ENCODE data around the gene CFAP70. TPM values are rescaled to one million over a fixed set of nuclear protein-coding genes. Genes with fewer than 3 reads are reported as not detected.

CFAP70 gene
- total RNA-seq, 1 experiment from 2014 or later: 0.31 TPM

DNA sequence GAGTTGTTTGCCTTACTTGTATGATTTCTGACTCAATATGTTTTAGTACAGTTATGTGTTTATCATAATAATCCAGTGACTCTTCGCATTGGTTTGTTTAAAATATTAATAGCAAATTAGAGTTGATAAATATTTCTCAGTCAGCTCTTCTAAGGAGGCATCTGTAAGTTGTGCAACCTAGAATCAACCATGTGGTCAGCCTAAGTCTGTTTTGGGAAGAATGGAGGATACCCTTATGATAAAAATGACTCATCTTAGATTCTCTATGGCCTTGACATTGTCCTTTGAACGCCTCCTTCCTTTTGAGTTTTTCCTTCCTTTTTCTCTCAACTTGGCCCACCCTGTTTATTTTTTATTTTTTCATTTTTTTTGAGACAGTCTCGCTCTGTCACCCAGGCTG lies 130.4 kb downstream of the CFAP70 start:
- POLR2A ChIA-PET: no interaction called here
- no peaks in the 10 kb centered on the region for H3K27me3 Mint-ChIP-seq (ENCODE audit: low read depth)
- H3K36me3 Mint-ChIP-seq: peaks cover 6% of the 10 kb centered on the region
- no peak overlapping the region for H3K27ac Mint-ChIP-seq
- no peak for DNase-seq (ENCODE audit: low spot score)
- no peak for ATAC-seq
- H3K9me3 Mint-ChIP-seq: no peaks in the 10 kb centered on the region
- H3K4me3 Mint-ChIP-seq: no peak overlapping the region
- CTCF ChIA-PET: interaction anchor here (0.7 kb wide), 1 partner anchor 10 kb away, joined by 3 read pairs; no protein-coding TSS in a partner anchor
- no peaks in the 10 kb centered on the region for H3K4me1 Mint-ChIP-seq
- TF ChIP-seq ZNF671 (CRISPR knock-in tag; IDR thresholded peaks at IDR 0.05) (no peak), TEAD1 (CRISPR knock-in tag; IDR thresholded peaks at IDR 0.05) (no peak), ETV6 (CRISPR knock-in tag; IDR thresholded peaks at IDR 0.05) (no peak), ZSCAN18 (CRISPR knock-in tag; IDR thresholded peaks at IDR 0.05) (no peak), MYBL2 (CRISPR knock-in tag; IDR thresholded peaks at IDR 0.05) (no peak), PRDM15 (CRISPR knock-in tag; IDR thresholded peaks at IDR 0.05) (no peak), ATF6 (CRISPR knock-in tag; IDR thresholded peaks at IDR 0.05) (no peak), TP53 (CRISPR knock-in tag; IDR thresholded peaks at IDR 0.05) (no peak), AR (CRISPR knock-in tag; IDR thresholded peaks at IDR 0.05) (no peak), FOXK1 (CRISPR knock-in tag; IDR thresholded peaks at IDR 0.05) (no peak), EMX1 (CRISPR knock-in tag; IDR thresholded peaks at IDR 0.05) (no peak), NR3C1 (CRISPR knock-in tag; conservative IDR thresholded peaks at IDR 0.05; ENCODE audit: low read depth) (no peak), CTCF (IDR thresholded peaks at IDR 0.05) (no peak), FOXJ3 (CRISPR knock-in tag; IDR thresholded peaks at IDR 0.05; ENCODE audit: borderline replicate concordance) (no peak), FOXP1 (CRISPR knock-in tag; IDR thresholded peaks at IDR 0.05; ENCODE audit: borderline replicate concordance) (no peak), RORB (CRISPR knock-in tag; IDR thresholded peaks at IDR 0.05) (no peak), MAX (CRISPR knock-in tag; IDR thresholded peaks at IDR 0.05) (no peak)
- TF ChIP-seq, protein P1, sequence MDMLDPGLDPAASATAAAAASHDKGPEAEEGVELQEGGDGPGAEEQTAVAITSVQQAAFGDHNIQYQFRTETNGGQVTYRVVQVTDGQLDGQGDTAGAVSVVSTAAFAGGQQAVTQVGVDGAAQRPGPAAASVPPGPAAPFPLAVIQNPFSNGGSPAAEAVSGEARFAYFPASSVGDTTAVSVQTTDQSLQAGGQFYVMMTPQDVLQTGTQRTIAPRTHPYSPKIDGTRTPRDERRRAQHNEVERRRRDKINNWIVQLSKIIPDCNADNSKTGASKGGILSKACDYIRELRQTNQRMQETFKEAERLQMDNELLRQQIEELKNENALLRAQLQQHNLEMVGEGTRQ (CRISPR knock-in tag; IDR thresholded peaks at IDR 0.05): no peak
- TF ChIP-seq, protein P2, sequence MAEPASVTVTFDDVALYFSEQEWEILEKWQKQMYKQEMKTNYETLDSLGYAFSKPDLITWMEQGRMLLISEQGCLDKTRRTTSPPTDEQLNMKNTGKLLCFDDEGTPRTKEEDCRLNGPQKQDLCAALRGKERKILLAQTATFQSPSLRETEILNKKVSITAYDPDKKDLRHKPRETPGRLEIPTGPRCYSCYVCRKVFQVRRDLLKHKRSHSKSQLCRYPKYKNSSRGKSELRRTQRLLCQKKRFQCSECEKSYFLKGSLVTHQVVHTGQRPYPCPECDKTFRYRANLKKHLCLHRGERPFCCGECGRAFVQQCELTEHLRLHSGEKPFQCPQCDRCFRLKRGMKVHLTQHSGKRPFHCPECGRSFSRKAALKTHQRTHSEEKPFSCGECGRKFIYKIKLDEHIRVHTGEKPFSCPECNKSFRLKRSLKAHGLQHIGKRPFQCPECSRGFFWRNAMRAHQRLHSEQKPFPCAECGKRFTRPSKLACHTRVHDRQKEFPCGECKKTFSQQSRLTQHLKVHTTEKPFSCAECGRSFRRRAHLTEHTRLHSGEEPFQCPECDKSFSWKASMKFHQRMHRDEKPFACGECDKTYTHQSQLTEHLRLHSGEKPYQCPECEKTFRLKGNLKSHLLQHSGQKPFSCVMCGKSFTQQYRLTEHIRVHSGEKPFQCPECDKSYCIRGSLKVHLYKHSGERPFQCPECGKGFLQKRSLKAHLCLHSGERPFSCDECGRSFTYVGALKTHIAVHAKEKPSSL (CRISPR knock-in tag; conservative IDR thresholded peaks at IDR 0.05): no peak
- TF ChIP-seq, protein P3, sequence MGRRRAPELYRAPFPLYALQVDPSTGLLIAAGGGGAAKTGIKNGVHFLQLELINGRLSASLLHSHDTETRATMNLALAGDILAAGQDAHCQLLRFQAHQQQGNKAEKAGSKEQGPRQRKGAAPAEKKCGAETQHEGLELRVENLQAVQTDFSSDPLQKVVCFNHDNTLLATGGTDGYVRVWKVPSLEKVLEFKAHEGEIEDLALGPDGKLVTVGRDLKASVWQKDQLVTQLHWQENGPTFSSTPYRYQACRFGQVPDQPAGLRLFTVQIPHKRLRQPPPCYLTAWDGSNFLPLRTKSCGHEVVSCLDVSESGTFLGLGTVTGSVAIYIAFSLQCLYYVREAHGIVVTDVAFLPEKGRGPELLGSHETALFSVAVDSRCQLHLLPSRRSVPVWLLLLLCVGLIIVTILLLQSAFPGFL (CRISPR knock-in tag; IDR thresholded peaks at IDR 0.05; ENCODE audit: borderline replicate concordance): no peak

Data from WTC11 (cell line).